K562 (cell line): Measurements from ENCODE around the gene HCFC1R1. TPM values are rescaled to one million over a fixed set of nuclear protein-coding genes. Genes with fewer than 3 reads are reported as not detected.
A peak's percentile ranks its signal among the peaks of the same experiment; 100 is the strongest.

ENCODE experiments used
- ATAC-seq: fragments of 200-7000 bp; cut with Tn5 transposase; 3 replicates; pipeline ENCODE4 v1.9.1; 2020; ENCODE audit warnings: moderate library complexity
- BruUV-seq: library from RNA; stranded (reverse); fragments of 400-500 nt; replicated peaks from 2 replicates; lab custom pipeline; 2021; lab: Mats Ljungman, UMichigan
- CTCF ChIA-PET: fragments of 300-600 bp; formaldehyde crosslinking; extraction: SDS; loops from one replicate; lab custom pipeline; 2021; ENCODE audit warnings: low intra/inter-chr PET ratio; lab: Yijun Ruan, JAX
- POLR2A ChIA-PET: fragments of 300-600, 350-650 bp; sonication (Branson Sonifier 250); formaldehyde crosslinking; extraction: SDS; loops from one replicate; lab custom pipeline; 2021; ENCODE audit warnings: antibody characterized with exemption, inconsistent platforms; lab: Yijun Ruan, JAX
- DNase-seq, 4 experiments: peaks; one replicate each; pipeline versions ENCODE4 v3.0.0 to v3.0.0-alpha.2; 2011 to 2018; ENCODE audit warnings: low spot score in 3 of 4, mixed read lengths in 3 of 4; ENCODE audit errors: extremely low read depth in 1 of 4
- FAIRE-seq: peaks from 2 replicates; lab custom pipeline; 2011; peaks lifted over from hg19 to GRCh38; lab: Jason Lieb, UNC
- H2AFZ ChIP-seq: 2 replicates; pipeline ENCODE4 v1.6.0; 2011; ENCODE audit warnings: low read depth, low read length, control low read depth, inconsistent platforms
- H3K27ac ChIP-seq: fragments of 200-600 bp; 3 replicates; pipeline ENCODE4 v1.8.0; 2011; ENCODE audit warnings: low read depth, mild to moderate bottlenecking, control low read depth, inconsistent platforms, low read length, moderate library complexity, mixed read lengths; ENCODE audit errors: extremely low read depth
- H3K27me3 ChIP-seq, 2 experiments: fragments of 300-600 bp in 1 of 2; 2 replicates in 1 of 2; 3 replicates in 1 of 2; pipeline versions ENCODE4 v1.6.0 to v1.8.0; 2011; ENCODE audit warnings: inconsistent platforms in 2 of 2, low read length in 2 of 2, mild to moderate bottlenecking in 1 of 2, mixed read lengths in 1 of 2, moderate library complexity in 1 of 2; ENCODE audit not compliant: control insufficient read depth in 2 of 2, insufficient read depth in 2 of 2
- H3K36me3 ChIP-seq: fragments of 300-600 bp; 3 replicates; pipeline ENCODE4 v1.8.0; 2011; ENCODE audit warnings: mild to moderate bottlenecking, low read length, inconsistent platforms; ENCODE audit not compliant: control insufficient read depth, insufficient read depth
- H3K4me1 ChIP-seq, 2 experiments: fragments of 200-600 bp in 1 of 2; replicated peaks in 1 of 2; 2 replicates in 1 of 2; 3 replicates in 1 of 2; pipeline versions ENCODE4 v1.5.1 to v1.8.0; 2011; ENCODE audit warnings: inconsistent platforms in 2 of 2, low read length in 2 of 2, mild to moderate bottlenecking in 1 of 2, mixed read lengths in 1 of 2, moderate library complexity in 1 of 2; ENCODE audit not compliant: control insufficient read depth in 2 of 2, insufficient read depth in 2 of 2
- H3K4me2 ChIP-seq: 2 replicates; pipeline ENCODE4 v1.6.1; 2011; ENCODE audit warnings: low read length, control low read depth, inconsistent platforms, mixed read lengths; ENCODE audit not compliant: insufficient read depth
- H3K4me3 ChIP-seq: fragments of 200-600 bp; sonication (generic), shearing (Covaris generic); 2 replicates; pipeline ENCODE4 v1.5.1; 2016; ENCODE audit warnings: control low read depth, inconsistent platforms
- H3K79me2 ChIP-seq: fragments of 200-600 bp; 3 replicates; pipeline ENCODE4 v1.8.0; 2011; ENCODE audit warnings: low read length, inconsistent platforms; ENCODE audit not compliant: control insufficient read depth, insufficient read depth
- H3K9ac ChIP-seq, 2 experiments: 2 replicates each; pipeline versions ENCODE4 v1.6.0 to v1.6.1; 2011; ENCODE audit warnings: low read depth in 2 of 2, low read length in 2 of 2, control low read depth in 1 of 2, inconsistent platforms in 1 of 2, mild to moderate bottlenecking in 1 of 2, mixed read lengths in 1 of 2; ENCODE audit not compliant: insufficient read depth in 1 of 2
- H3K9me1 ChIP-seq: one replicate; pipeline ENCODE4 v1.6.0; 2011; ENCODE audit warnings: inconsistent platforms, mild to moderate bottlenecking, low read length, moderate library complexity; ENCODE audit not compliant: control insufficient read depth, insufficient read depth
- H3K9me3 ChIP-seq: replicated peaks from 2 replicates; pipeline ENCODE4 v1.5.1; 2011; ENCODE audit warnings: low read depth, low read length, inconsistent platforms; ENCODE audit not compliant: control insufficient read depth, insufficient read depth
- H4K20me1 ChIP-seq: replicated peaks from 2 replicates; pipeline ENCODE4 v1.6.1; 2011; ENCODE audit warnings: low read length, inconsistent platforms, mixed read lengths; ENCODE audit not compliant: control insufficient read depth, insufficient read depth
- ATF1 ChIP-seq, 2 experiments: fragments of 450-650 bp in 1 of 2; IDR thresholded peaks; 2 replicates each; pipeline ENCODE4 v1.6.1; 2016; ENCODE audit warnings: missing compliant biosample characterization in 1 of 2, missing genetic modification characterization in 1 of 2
- BRCA1 ChIP-seq, 2 experiments: fragments of 450-650 bp in 1 of 2; sonication (generic) in 1 of 2; formaldehyde crosslinking in 1 of 2; IDR thresholded peaks; 2 replicates each; pipeline versions ENCODE4 v1.5.0 to v1.6.1; 2017 to 2020; ENCODE audit warnings: mild to moderate bottlenecking in 1 of 2, missing genetic modification reagents in 1 of 2
- ELF1 ChIP-seq: fragments of 200-800 bp; sonication (Bioruptor generic); IDR thresholded peaks from 2 replicates; pipeline ENCODE4 v1.6.1; 2016; ENCODE audit warnings: missing genetic modification characterization, missing compliant biosample characterization
- KDM2B ChIP-seq: fragments of 250-450 bp; sonication (Bioruptor Pico); IDR thresholded peaks from 2 replicates; pipeline ENCODE4 v1.8.0; 2021; ENCODE audit warnings: mild to moderate bottlenecking, moderate library complexity
- MTA2 ChIP-seq: fragments of 450-650 bp; IDR thresholded peaks from 2 replicates; pipeline ENCODE4 v1.6.1; 2016; ENCODE audit warnings: low read depth
- NFRKB ChIP-seq: fragments of 450-650 bp; IDR thresholded peaks from 2 replicates; pipeline ENCODE4 v1.6.1; 2016; ENCODE audit warnings: low read depth
- NR3C1 ChIP-seq: sonication (generic); formaldehyde crosslinking; IDR thresholded peaks from 2 replicates; pipeline ENCODE4 v1.8.1; 2022; ENCODE audit warnings: missing genetic modification reagents
- SFPQ ChIP-seq: fragments of 200-400 bp; formaldehyde crosslinking; IDR thresholded peaks from 2 replicates; pipeline ENCODE4 v1.6.1; 2017; ENCODE audit warnings: mild to moderate bottlenecking, low read depth, low read length, moderate library complexity
- SMARCA4 ChIP-seq: fragments of 450-650 bp; IDR thresholded peaks from 2 replicates; pipeline ENCODE4 v1.6.1; 2016
- TARDBP ChIP-seq: fragments of 450-650 bp; IDR thresholded peaks from 2 replicates; pipeline ENCODE4 v1.6.1; 2016
- ZBTB9 ChIP-seq: fragments of 450-650 bp; formaldehyde crosslinking; IDR thresholded peaks from 2 replicates; pipeline ENCODE4 v1.4.0; 2020; ENCODE audit warnings: mild to moderate bottlenecking, moderate library complexity
- ZNF592 ChIP-seq: fragments of 450-650 bp; IDR thresholded peaks from 2 replicates; pipeline ENCODE4 v1.6.1; 2017; ENCODE audit warnings: antibody characterized with exemption, mild to moderate bottlenecking
- ZNF766 ChIP-seq: fragments of 200-800 bp; sonication (Bioruptor generic); conservative IDR thresholded peaks from 2 replicates; pipeline ENCODE4 v1.6.1; 2016; ENCODE audit warnings: missing genetic modification characterization, missing compliant biosample characterization
- WGBS: fragments of 100-300 bp; shearing (Covaris generic); methylation state at CpG from one replicate; pipeline ENCODE4 v1.1.6; 2016; ENCODE audit warnings: low coverage, mixed read lengths; ENCODE audit not compliant: insufficient coverage; ENCODE audit errors: missing lambda C conversion rate; 5-methylcytosine and 5-hydroxymethylcytosine counted together
- in situ Hi-C: fragments of 300-500 bp; cut with MboI; formaldehyde crosslinking; loops from 4 replicates; pipeline ENCODE4 v1.15.0; 2018; ENCODE audit warnings: inconsistent platforms, mixed read lengths
- intact Hi-C: fragments of 100-400 bp; cut with micrococcal nuclease; formaldehyde crosslinking; loops from 2 replicates; pipeline ENCODE4 v1.14.2; 2022
- polyA plus RNA-seq, 8 experiments: library from polyadenylated mRNA; depleted of rRNA in 4 of 8; stranded (reverse) in 5 of 8; unstranded in 3 of 8; fragments of >200 nt; fragmentation: Nextera tagmentation in 2 of 8; fragmentation: Illumina TruSeq in 1 of 8; extraction: Ambion mirVana in 2 of 8; extraction: Trizol in 1 of 8; gene quantifications; 2 replicates each; pipeline versions ENCODE4 v1.2.1 to v1.2.3, GENCODE V29; 2011 to 2014; ENCODE audit warnings: inconsistent platforms in 1 of 8, missing spikeins in 1 of 8
- total RNA-seq, 7 experiments: library from RNA; depleted of rRNA in 6 of 7; stranded (reverse); fragments of >200 nt in 6 of 7; fragmentation: Illumina TruSeq in 2 of 7; extraction: Trizol in 2 of 7; gene quantifications; 2 replicates each; pipeline versions ENCODE4 v1.2.1 to v1.2.3, GENCODE V29; 2011 to 2021; ENCODE audit warnings: low replicate concordance in 1 of 7

Gene HCFC1R1
- total and polyA plus RNA-seq, 9 of the 15 experiments (the other 6 are each of a cell fraction or from before 2014, with no cell fraction given), result 2.2 to 29.0 (median 11.2) TPM

- POLR2A ChIA-PET, result interaction anchor here (0.6 to 1.0 kb wide), 5 partner anchors 16 to 103 kb away, joined by 3 to 4 read pairs (median 3); no protein-coding TSS in a partner anchor
- Histone ChIP-seq H3K4me2 (peak overlapping the region; percentile 84), H3K4me3 (peak overlapping the region; percentile 93), H3K27me3 (no peaks in the 10 kb centered on the region), H3K9me3 (no peaks in the 10 kb centered on the region), H4K20me1 (0 out of 2 replicates have a peak, but pooled peaks cover 3% of the 10 kb centered on the region), H3K36me3 (no peaks in the 10 kb centered on the region), H3K9me1 (peaks cover 4% of the 10 kb centered on the region), H3K9ac (peak overlapping the region; percentile 85 to 97; a peak in 3 of 4 replicates), H3K4me1 (peaks cover 8 to 39% of the 10 kb centered on the region in 2 experiments), H3K79me2 (peaks cover 2% of the 10 kb centered on the region; the same call in 2 of the 3 replicates), H2AFZ (peak overlapping the region; percentile 97), H3K27ac (peak overlapping the region; percentile 83)
- ATAC-seq, result no peak
- 25% methylated on average over 5 of the region's 9 CpGs for WGBS
- in situ Hi-C loops, result no loop called here
- no TSS peak for BruUV-seq
- intact Hi-C loops, result loop anchor here (1.0 to 10.0 kb wide), 4 partner anchors 28 to 115 kb away; no protein-coding TSS in a partner anchor
- FAIRE-seq, result no peak
- CTCF ChIA-PET, result interaction anchor here (0.6 to 2.6 kb wide), 9 partner anchors 28 to 1194 kb away, joined by 3 to 20 read pairs (median 4); no protein-coding TSS in a partner anchor
- no peak for DNase-seq
- TF ChIP-seq ZBTB9 (CRISPR knock-in tag), result 0 out of 2 replicates have a peak, but pooled peaks have one; percentile 21
- TF ChIP-seq SFPQ, result no peak
- 0 out of 2 replicates have a peak, but pooled peaks have one; percentile 4 for TF ChIP-seq ZNF592
- no peak for TF ChIP-seq KDM2B (CRISPR knock-in tag)
- TF ChIP-seq ZNF766 (CRISPR knock-in tag), result no peak
- TF ChIP-seq ATF1 (CRISPR knock-in tag; IDR thresholded peaks at IDR 0.05), result no peak
- 0 out of 2 replicates have a peak, but pooled peaks have one; percentile 7 for TF ChIP-seq ATF1 (tag; IDR thresholded peaks at IDR 0.05)
- TF ChIP-seq NFRKB, result 0 out of 2 replicates have a peak, but pooled peaks have one; percentile 35
- no peak for TF ChIP-seq TARDBP
- TF ChIP-seq MTA2, result no peak
- TF ChIP-seq SMARCA4, result peak; percentile 14; the same call in 1 of the 2 replicates
- TF ChIP-seq ELF1 (tag), result 0 out of 2 replicates have a peak, but pooled peaks have one; percentile 1
- 0 out of 2 replicates have a peak, but pooled peaks have one; percentile 21 for TF ChIP-seq NR3C1
- no peak for TF ChIP-seq BRCA1 (IDR thresholded peaks at IDR 0.05)
- 0 out of 2 replicates have a peak, but pooled peaks have one; percentile 18 for TF ChIP-seq BRCA1 (CRISPR knock-in tag; IDR thresholded peaks at IDR 0.05)
These were observed 36.0 kb upstream of the HCFC1R1 start for GRCh38 chr16:3059723-3060242.
